BE2C (cell line): ENCODE data around the gene SERPINA4.

Experiments used
- DNase-seq: peaks from one replicate; pipeline ENCODE4 v3.0.0-alpha.2; 2020
- H3K27me3 ChIP-seq: fragments of 250-450 bp; sonication (Bioruptor Pico); 2 replicates; pipeline ENCODE4 v1.5.1; 2020; ENCODE audit warnings: mild to moderate bottlenecking
- H3K36me3 ChIP-seq: fragments of 250-450 bp; sonication (Bioruptor Pico); 2 replicates; pipeline ENCODE4 v1.5.1; 2020; ENCODE audit warnings: mild to moderate bottlenecking
- H3K4me1 ChIP-seq: fragments of 250-450 bp; sonication (Bioruptor Pico); 2 replicates; pipeline ENCODE4 v1.5.1; 2020
- H3K4me3 ChIP-seq: 2 replicates; pipeline ENCODE4 v1.5.1; 2011; ENCODE audit warnings: low read depth, low read length
- H3K9me3 ChIP-seq: fragments of 250-450 bp; sonication (Bioruptor Pico); 2 replicates; pipeline ENCODE4 v1.5.1; 2020
- TF ChIP-seq, protein P1 (sequence below): IDR thresholded peaks from 2 replicates; pipeline ENCODE4 v1.5.1; 2012; ENCODE audit warnings: mild to moderate bottlenecking, low read depth, low read length

Gene SERPINA4

DNA sequence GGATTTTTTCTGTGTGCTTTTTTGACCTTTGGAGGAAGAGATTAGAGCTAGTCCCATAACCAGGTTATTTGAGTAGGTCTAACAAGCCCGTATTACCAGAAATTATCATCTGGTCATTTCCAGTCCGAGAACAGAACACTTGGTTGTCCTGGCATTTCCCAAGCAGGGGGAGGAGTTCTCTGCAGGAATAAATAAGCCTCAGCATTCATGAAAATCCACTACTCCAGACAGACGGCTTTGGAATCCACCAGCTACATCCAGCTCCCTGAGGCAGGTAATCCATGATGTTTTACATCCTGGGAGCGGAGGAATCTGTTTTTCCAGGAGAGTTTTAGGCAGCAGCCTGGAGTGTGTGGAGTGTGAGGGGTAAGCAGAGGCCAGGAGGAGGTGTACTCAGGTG lies 50.9 kb downstream of the SERPINA4 start, which contains the start of gene SERPINA3:
Gene SERPINA3, plus strand, starts transcription at position 218 of the 400 bp plus-strand sequence. CDS start 2,051 bp downstream, outside the sequence.
- no peaks in the 10 kb centered on the region for H3K36me3 ChIP-seq
- TF ChIP-seq, protein P1, sequence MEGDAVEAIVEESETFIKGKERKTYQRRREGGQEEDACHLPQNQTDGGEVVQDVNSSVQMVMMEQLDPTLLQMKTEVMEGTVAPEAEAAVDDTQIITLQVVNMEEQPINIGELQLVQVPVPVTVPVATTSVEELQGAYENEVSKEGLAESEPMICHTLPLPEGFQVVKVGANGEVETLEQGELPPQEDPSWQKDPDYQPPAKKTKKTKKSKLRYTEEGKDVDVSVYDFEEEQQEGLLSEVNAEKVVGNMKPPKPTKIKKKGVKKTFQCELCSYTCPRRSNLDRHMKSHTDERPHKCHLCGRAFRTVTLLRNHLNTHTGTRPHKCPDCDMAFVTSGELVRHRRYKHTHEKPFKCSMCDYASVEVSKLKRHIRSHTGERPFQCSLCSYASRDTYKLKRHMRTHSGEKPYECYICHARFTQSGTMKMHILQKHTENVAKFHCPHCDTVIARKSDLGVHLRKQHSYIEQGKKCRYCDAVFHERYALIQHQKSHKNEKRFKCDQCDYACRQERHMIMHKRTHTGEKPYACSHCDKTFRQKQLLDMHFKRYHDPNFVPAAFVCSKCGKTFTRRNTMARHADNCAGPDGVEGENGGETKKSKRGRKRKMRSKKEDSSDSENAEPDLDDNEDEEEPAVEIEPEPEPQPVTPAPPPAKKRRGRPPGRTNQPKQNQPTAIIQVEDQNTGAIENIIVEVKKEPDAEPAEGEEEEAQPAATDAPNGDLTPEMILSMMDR = no peak
- H3K9me3 ChIP-seq = no peaks in the 10 kb centered on the region
- no peak for DNase-seq
- H3K4me1 ChIP-seq = no peaks in the 10 kb centered on the region
- H3K4me3 ChIP-seq = no peak within 1 kb of the TSS
- no peaks in the 10 kb centered on the region for H3K27me3 ChIP-seq

DNA sequence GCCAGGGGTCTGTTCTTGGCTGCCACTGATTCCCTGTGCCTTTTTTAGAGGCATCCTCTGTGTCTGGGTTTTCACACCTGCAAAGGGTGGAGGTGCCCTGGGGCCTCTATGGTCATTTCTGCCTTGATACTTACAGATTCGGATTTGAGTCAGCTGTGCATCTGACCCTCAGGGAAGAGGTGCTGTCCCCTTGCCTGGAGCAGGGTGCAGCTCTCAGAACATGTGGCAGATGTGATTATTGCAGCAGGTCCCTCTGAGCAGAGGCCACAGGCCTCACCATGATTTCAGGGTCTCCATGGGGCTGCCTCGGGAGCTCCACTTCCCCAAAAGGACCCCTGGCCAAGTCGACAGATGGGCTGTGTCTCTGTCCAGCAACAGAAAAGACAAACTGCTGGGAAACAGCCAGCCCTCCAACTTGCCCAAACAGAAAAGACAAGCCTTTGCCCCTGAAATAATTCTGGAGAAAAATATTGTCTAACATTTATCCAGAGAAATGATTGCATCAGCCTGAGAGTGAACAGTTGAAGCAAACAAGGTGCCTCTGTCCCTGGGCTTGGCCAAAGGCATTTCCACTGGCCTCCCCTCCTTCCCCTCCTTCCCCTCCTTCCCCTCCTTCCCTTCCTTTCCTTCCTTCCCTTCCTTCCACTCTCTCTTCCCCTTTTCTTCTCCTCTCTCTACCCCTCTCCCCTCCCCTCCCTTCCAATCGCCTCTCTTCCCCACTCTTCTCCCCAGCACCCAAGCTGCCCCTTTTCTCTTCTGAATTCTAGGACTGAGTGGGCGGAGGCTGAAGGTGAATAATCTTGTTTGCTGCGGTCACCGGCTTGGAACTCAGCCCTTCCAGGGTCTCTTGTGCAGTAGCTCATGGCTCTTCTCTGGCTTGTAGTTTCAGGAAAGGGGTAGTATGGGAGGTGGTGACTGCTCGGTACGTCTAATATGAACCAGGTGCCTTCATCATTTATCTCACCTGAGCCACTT lies 51.6 kb downstream of the SERPINA4 start:
- Histone ChIP-seq H3K27me3 (no peaks in the 10 kb centered on the region), H3K36me3 (no peaks in the 10 kb centered on the region), H3K4me1 (no peaks in the 10 kb centered on the region), H3K4me3 (no peak overlapping the region), H3K9me3 (no peaks in the 10 kb centered on the region)
- DNase-seq = no peak
- TF ChIP-seq, protein P1 = no peak

DNA sequence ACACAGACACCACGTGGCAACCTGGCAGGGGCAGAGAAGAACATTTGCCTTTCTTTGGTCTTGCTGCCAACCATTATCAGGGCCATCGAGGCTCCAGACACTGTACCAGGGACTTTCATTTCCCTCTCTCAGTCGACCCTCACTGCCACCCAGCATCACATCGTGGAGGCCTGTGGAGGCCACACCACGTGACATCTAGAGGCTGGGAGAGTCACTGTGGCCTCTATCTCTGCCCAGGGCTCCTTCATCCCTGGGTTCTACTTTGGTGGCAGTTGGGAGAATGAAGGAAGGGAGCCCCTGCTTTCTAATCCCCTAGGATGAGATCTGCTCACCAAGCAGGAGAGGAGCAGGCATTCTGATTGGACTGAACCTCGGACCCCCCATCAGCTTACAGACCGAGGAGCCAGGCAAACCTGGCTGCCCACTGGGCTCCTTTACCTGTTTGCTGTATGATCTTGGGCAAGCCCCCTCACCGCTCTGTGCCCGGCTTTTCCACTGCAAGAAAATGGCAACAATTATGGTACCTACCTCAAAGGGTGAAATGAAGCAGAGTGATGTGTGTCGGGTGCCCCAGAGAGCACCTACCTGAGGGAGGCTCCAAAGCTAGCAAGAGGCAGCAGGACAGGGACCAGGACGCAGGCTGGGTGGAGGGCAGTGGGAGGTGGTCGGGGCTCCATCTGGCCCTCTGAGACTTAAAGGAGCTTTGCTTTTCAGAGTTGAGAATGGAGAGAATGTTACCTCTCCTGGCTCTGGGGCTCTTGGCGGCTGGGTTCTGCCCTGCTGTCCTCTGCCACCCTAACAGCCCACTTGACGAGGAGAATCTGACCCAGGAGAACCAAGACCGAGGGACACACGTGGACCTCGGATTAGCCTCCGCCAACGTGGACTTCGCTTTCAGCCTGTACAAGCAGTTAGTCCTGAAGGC lies 52.7 kb downstream of the SERPINA4 start:
- Histone ChIP-seq H3K4me1 (no peaks in the 10 kb centered on the region), H3K9me3 (no peaks in the 10 kb centered on the region), H3K36me3 (no peaks in the 10 kb centered on the region), H3K4me3 (no peak overlapping the region), H3K27me3 (no peaks in the 10 kb centered on the region)
- no peak for DNase-seq
- TF ChIP-seq, protein P1 = no peak

DNA sequence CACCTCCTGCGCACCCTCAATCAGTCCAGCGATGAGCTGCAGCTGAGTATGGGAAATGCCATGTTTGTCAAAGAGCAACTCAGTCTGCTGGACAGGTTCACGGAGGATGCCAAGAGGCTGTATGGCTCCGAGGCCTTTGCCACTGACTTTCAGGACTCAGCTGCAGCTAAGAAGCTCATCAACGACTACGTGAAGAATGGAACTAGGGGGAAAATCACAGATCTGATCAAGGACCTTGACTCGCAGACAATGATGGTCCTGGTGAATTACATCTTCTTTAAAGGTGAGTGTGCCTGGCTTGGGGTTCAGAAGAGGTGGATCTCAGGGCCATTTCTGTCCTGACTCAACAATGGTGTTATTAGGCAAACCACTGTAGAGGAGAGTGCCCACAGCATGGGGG lies 53.6 kb downstream of the SERPINA4 start:
- TF ChIP-seq, protein P1 = no peak
- Histone ChIP-seq H3K4me3 (no peak overlapping the region), H3K36me3 (no peaks in the 10 kb centered on the region), H3K9me3 (no peaks in the 10 kb centered on the region), H3K4me1 (no peaks in the 10 kb centered on the region), H3K27me3 (no peaks in the 10 kb centered on the region)
- DNase-seq = no peak

DNA sequence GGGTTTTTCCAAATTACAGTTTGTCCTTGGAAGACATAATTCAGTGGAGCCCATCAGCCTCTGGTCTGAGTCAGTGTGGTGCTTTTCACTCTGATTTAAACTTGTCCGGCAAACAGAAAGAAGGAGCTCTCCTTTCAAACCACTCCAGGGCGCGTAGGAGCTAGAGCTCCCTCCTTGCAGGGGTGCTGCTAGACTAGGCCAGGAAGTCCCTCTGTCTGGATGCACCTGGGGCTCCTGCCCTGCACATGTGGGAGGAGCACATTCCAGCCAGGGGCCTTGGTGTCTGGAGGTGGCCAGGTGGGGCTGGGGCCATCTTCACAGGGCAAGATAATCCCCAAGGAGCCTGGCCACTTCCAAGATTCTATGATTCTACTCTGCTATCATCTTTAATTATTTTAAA lies 54.0 kb downstream of the SERPINA4 start:
- H3K4me1 ChIP-seq = no peaks in the 10 kb centered on the region
- H3K9me3 ChIP-seq = no peaks in the 10 kb centered on the region
- no peak overlapping the region for H3K4me3 ChIP-seq
- TF ChIP-seq, protein P1 = no peak
- no peak for DNase-seq
- no peaks in the 10 kb centered on the region for H3K27me3 ChIP-seq
- H3K36me3 ChIP-seq = no peaks in the 10 kb centered on the region
